ENCODE results near the gene OR2AJ1.

Gene OR2AJ1

GRCh38 chr1:247966532-247967204, 42.0 kb downstream of the OR2AJ1 start:
- Histone ChIP-seq H3K9me3 (ENCODE audit: control insufficient read depth, low read length) (no peaks in the 10 kb centered on the region), H3K27me3 (ENCODE audit: control insufficient read depth, insufficient read depth, low read length) (no peaks in the 10 kb centered on the region), H3K36me3 (ENCODE audit: control insufficient read depth, insufficient read depth, low read length) (no peaks in the 10 kb centered on the region), H3K4me3 (ENCODE audit: low read length) (no peak overlapping the region), H3K9ac (ENCODE audit: low read length) (no peak overlapping the region), H3K4me1 (ENCODE audit: control insufficient read depth, insufficient read depth, low read length) (no peaks in the 10 kb centered on the region)

Data from mucosa of stomach (tissue), 1 donor.